Nephron progenitor cell (in vitro differentiated cells): ENCODE data around the gene PLXNB1.

Experiments used
- DNase-seq: peaks from one replicate; pipeline ENCODE4 v3.0.0; 2021
- H3K27ac Mint-ChIP-seq: 2 replicates; pipeline ENCODE4 v1.8.0; 2021; ENCODE audit warnings: mild to moderate bottlenecking, moderate library complexity, mixed read lengths
- H3K27me3 Mint-ChIP-seq: 2 replicates; pipeline ENCODE4 v1.8.0; 2021; ENCODE audit warnings: mild to moderate bottlenecking, low read depth, mixed read lengths; ENCODE audit not compliant: poor library complexity
- H3K36me3 Mint-ChIP-seq: 2 replicates; pipeline ENCODE4 v1.8.0; 2021; ENCODE audit warnings: low read depth, mixed read lengths
- H3K4me1 Mint-ChIP-seq: 2 replicates; pipeline ENCODE4 v1.8.0; 2021; ENCODE audit warnings: mixed read lengths
- H3K4me3 Mint-ChIP-seq: 2 replicates; pipeline ENCODE4 v1.8.0; 2021; ENCODE audit warnings: mild to moderate bottlenecking, moderate library complexity, mixed read lengths
- H3K9me3 Mint-ChIP-seq: 2 replicates; pipeline ENCODE4 v1.8.0; 2021; ENCODE audit warnings: mild to moderate bottlenecking, moderate library complexity, mixed read lengths
- CTCF ChIP-seq: fragments of 200-600 bp; sonication (generic); IDR thresholded peaks from 2 replicates; pipeline ENCODE4 v1.5.0; 2021; ENCODE audit warnings: antibody characterized with exemption

The PLXNB1 gene

GRCh38 chr3:48406443-48407431 lies 23.1 kb downstream of the PLXNB1 start:
- Mint-ChIP-seq H3K27me3 (peaks cover 4% of the 10 kb centered on the region), H3K27ac (peak overlapping the region; percentile 94), H3K4me3 (no peak overlapping the region), H3K9me3 (no peaks in the 10 kb centered on the region), H3K4me1 (no peaks in the 10 kb centered on the region), H3K36me3 (peaks cover 34% of the 10 kb centered on the region)
- TF ChIP-seq CTCF = no peak
- DNase-seq = no peak

GRCh38 chr3:48405971-48406370 lies 23.9 kb downstream of the PLXNB1 start:
- peaks cover 34% of the 10 kb centered on the region for H3K36me3 Mint-ChIP-seq
- H3K4me3 Mint-ChIP-seq = no peak overlapping the region
- no peak overlapping the region for H3K27ac Mint-ChIP-seq
- H3K9me3 Mint-ChIP-seq = no peaks in the 10 kb centered on the region
- no peak for DNase-seq
- no peak for TF ChIP-seq CTCF
- no peaks in the 10 kb centered on the region for H3K4me1 Mint-ChIP-seq
- peaks cover 4% of the 10 kb centered on the region for H3K27me3 Mint-ChIP-seq

GRCh38 chr3:48405343-48405881 lies 24.5 kb downstream of the PLXNB1 start:
- H3K4me3 Mint-ChIP-seq = no peak overlapping the region
- no peak for TF ChIP-seq CTCF
- H3K4me1 Mint-ChIP-seq = no peaks in the 10 kb centered on the region
- H3K36me3 Mint-ChIP-seq = peaks cover 37% of the 10 kb centered on the region
- H3K27ac Mint-ChIP-seq = no peak overlapping the region
- no peak for DNase-seq
- H3K27me3 Mint-ChIP-seq = peaks cover 4% of the 10 kb centered on the region
- H3K9me3 Mint-ChIP-seq = no peaks in the 10 kb centered on the region

DNA sequence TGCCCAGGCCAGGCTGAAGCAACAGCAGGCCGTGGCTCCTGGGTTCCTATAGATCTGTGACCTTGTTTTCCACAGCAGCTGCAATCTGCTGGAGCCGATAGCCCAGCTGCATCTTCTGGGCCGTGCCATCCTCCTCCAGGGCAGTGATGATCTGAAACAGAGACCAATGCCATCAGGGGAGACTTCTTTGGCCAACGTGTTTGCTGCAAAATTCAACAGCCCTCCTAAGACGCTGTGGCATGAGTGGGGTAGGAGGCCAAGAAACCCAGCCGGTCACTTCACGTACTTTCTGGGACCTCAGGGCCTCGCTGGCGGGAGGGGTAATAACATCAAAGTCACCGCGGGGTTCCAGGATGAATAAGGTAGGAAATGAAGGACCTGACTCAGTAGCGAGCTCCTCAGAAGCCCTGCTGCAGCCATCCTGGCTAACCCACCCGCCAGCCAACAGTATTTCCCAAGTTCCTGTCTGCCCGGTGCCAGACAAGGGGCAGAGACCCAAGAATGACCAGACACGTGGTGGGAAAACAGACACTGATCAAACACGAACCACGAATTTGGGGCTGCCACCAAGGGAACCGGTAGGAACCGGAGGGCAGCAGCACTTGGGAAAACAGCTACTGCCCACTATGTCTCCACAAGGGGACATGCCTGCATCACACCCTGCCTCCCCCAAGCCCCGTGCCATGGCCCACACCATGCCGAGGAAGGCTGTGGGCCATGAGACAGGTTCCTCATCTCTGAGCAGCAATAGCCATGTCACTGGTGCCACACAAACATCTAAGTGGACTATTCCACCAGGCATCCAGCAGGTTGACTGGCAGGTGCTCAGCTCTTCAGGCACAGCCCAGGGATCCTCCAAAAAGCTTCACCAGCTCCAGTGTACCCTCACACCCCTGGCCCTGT lies 25.2 kb downstream of the PLXNB1 start:
- TF ChIP-seq CTCF = no peak
- H3K4me1 Mint-ChIP-seq = no peaks in the 10 kb centered on the region
- no peak for DNase-seq
- H3K27ac Mint-ChIP-seq = no peak overlapping the region
- no peak overlapping the region for H3K4me3 Mint-ChIP-seq
- peaks cover 34% of the 10 kb centered on the region for H3K36me3 Mint-ChIP-seq
- peaks cover 4% of the 10 kb centered on the region for H3K27me3 Mint-ChIP-seq
- H3K9me3 Mint-ChIP-seq = no peaks in the 10 kb centered on the region

- Mint-ChIP-seq H3K27me3 (peaks cover 4% of the 10 kb centered on the region), H3K4me1 (peaks cover under 1% of the 10 kb centered on the region), H3K27ac (peak overlapping the region; percentile 66), H3K9me3 (no peaks in the 10 kb centered on the region), H3K4me3 (no peak overlapping the region), H3K36me3 (peaks cover 28% of the 10 kb centered on the region)
- no peak for TF ChIP-seq CTCF
- no peak for DNase-seq
These were observed 26.1 kb downstream of the PLXNB1 start for GRCh38 chr3:48403533-48404439.
